ENCODE measurements around the gene METTL3. TPM values are rescaled to one million over a fixed set of nuclear protein-coding genes. Genes with fewer than 3 reads are reported as not detected.
A peak's percentile ranks its signal among the peaks of the same experiment; 100 is the strongest.

METTL3 gene
- total RNA-seq, 1 donor from 2014 or later = 48.6 TPM

DNA sequence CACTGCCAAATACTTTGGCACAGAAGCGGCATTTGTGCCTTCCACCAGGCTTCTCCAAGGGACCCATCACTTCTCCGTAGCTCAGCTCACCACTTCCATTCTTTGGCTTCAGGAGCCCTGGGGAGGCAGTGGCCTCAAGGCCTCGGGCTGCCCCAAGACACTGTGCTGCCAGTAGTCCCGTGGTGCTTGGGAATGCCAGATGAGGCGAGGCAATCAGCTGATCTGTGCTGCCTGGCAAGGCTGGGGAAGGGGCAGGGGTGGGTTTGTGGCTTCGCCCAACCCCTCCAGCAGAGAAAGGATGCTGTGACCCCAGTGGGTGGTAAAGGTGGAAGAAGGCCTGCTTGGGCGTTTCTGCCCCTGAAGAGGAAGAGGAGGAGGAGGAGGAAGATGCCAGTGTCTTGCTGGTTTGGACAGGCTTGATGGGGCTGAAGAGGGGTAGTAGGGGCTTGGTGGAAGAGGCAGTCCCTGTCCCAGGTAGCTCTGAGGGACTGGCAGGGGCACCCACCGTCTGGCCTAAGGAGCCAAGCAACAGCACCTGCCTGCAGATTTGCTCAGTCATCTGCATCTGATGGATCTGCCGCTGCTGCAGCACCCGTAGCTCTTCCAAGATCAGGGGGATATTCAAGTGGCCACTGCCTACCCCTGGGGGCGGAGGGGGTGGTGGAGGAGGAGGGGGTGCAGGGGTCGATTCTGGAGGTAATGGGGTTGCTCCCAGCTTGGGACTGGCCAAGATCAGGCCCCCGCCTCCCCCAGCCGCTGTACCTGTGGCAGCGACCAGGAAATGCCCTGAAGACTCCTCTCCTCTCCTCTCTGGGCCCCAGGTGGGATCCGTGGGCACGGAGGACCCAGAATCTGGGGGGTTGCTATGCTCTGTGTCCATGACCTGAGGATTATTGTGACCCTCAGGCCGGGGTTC, 13.7 kb upstream of the METTL3 start:
- intact Hi-C loops (cut with DNase I) = no loop called here
- Histone ChIP-seq H3K36me3 (no peaks in the 10 kb centered on the region), H3K4me1 (peaks cover 6% of the 10 kb centered on the region), H3K27ac (no peak overlapping the region), H3K9me3 (no peaks in the 10 kb centered on the region), H3K27me3 (no peaks in the 10 kb centered on the region), H3K4me3 (peak overlapping the region; percentile 62)
- TF ChIP-seq, protein P1, sequence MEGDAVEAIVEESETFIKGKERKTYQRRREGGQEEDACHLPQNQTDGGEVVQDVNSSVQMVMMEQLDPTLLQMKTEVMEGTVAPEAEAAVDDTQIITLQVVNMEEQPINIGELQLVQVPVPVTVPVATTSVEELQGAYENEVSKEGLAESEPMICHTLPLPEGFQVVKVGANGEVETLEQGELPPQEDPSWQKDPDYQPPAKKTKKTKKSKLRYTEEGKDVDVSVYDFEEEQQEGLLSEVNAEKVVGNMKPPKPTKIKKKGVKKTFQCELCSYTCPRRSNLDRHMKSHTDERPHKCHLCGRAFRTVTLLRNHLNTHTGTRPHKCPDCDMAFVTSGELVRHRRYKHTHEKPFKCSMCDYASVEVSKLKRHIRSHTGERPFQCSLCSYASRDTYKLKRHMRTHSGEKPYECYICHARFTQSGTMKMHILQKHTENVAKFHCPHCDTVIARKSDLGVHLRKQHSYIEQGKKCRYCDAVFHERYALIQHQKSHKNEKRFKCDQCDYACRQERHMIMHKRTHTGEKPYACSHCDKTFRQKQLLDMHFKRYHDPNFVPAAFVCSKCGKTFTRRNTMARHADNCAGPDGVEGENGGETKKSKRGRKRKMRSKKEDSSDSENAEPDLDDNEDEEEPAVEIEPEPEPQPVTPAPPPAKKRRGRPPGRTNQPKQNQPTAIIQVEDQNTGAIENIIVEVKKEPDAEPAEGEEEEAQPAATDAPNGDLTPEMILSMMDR (IDR thresholded peaks at IDR 0.05) = no peak
- DNase-seq (no peak), ATAC-seq (no peak)

GRCh38 chr14:21523203-21523602, 12.1 kb upstream of the METTL3 start:
- H3K9me3 ChIP-seq = no peaks in the 10 kb centered on the region
- no peak overlapping the region for H3K27ac ChIP-seq
- intact Hi-C loops (cut with DNase I) = no loop called here
- ATAC-seq (no peak), DNase-seq (no peak)
- peaks cover 6% of the 10 kb centered on the region for H3K4me1 ChIP-seq
- TF ChIP-seq, protein P1 (IDR thresholded peaks at IDR 0.05) = no peak
- no peaks in the 10 kb centered on the region for H3K27me3 ChIP-seq
- no peak overlapping the region for H3K4me3 ChIP-seq
- no peaks in the 10 kb centered on the region for H3K36me3 ChIP-seq

DNA sequence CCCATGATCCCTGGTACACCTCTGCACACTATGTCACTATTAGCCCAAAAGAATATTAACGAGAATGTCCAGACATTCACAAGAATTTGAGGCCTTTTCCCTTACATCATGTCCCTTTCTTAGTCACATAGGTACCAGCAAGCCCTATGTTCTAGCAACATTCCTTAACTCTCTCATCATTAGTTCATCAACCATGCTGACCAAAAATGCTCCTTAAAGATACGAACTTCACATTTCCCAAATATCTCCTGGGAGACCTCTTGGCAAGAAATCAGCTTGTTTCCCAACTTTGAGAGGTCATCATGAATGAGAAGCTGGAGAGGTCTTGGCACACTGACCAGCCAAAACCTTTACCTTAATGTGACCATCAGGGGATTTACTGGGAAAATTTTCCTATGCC, 10.4 kb upstream of the METTL3 start:
- no peak for ATAC-seq
- Histone ChIP-seq H3K4me1 (no peaks in the 10 kb centered on the region), H3K27ac (no peak overlapping the region), H3K9me3 (no peaks in the 10 kb centered on the region), H3K27me3 (no peaks in the 10 kb centered on the region), H3K4me3 (no peak overlapping the region), H3K36me3 (no peaks in the 10 kb centered on the region)
- intact Hi-C loops (cut with DNase I) = no loop called here
- DNase-seq = no peak
- TF ChIP-seq, protein P1 (IDR thresholded peaks at IDR 0.05) = no peak

DNA sequence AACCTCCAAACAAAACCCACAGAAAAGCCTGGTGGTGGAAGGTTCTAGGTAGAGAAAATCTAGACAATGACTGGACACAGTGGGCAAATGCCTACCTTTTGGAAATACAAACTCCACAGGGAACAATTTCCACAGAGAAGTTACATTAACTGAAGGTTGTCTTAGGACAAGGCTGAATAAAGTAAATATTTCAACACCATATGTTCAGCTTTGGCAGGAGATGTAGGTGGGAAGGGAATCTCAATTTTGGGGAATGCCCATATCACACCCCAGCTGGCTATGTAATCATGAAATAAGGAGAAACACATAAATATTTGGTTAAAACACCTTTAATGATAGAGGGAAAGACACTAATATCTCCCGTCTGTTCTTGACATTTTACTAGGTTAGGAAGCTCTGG, 9.6 kb upstream of the METTL3 start:
- Histone ChIP-seq H3K27me3 (no peaks in the 10 kb centered on the region), H3K4me1 (no peaks in the 10 kb centered on the region), H3K4me3 (no peak overlapping the region), H3K27ac (no peak overlapping the region), H3K36me3 (no peaks in the 10 kb centered on the region), H3K9me3 (no peaks in the 10 kb centered on the region)
- TF ChIP-seq, protein P1 (IDR thresholded peaks at IDR 0.05) = no peak
- ATAC-seq (no peak), DNase-seq (no peak)
- intact Hi-C loops (cut with DNase I) = no loop called here

DNA sequence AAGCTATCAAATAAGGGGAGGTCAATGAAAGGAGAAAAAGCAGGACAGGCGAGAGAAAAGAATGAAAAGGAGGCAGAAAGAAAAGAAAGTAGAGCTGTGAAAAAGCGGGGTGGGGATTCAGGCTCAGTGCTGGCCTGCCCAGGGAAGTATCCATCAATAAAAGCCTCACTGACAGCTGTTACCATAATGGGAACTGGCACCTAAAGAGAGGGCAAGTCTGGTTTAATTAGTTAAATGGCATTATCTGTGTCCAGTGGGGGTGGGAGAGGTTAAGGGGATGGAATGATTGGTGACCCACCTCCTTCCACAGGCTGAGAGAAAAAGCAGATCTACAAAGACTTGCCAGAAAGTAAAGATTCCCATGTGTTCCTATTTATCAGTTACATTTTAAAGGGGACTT, 7.6 kb upstream of the METTL3 start:
- Histone ChIP-seq H3K36me3 (no peaks in the 10 kb centered on the region), H3K4me3 (no peak overlapping the region), H3K4me1 (no peaks in the 10 kb centered on the region), H3K27ac (no peak overlapping the region), H3K9me3 (no peaks in the 10 kb centered on the region), H3K27me3 (no peaks in the 10 kb centered on the region)
- TF ChIP-seq, protein P1 (IDR thresholded peaks at IDR 0.05) = no peak
- no peak for ATAC-seq
- intact Hi-C loops (cut with DNase I) = no loop called here
- no peak for DNase-seq
